Measurements from ENCODE around the gene CCR7.

The CCR7 gene

GRCh38 chr17:40533896-40534295 lies 31.4 kb downstream of the CCR7 start:
- no peak for DNase-seq

- DNase-seq: no peak
Observed at GRCh38 chr17:40532520-40533253, 32.6 kb downstream of the CCR7 start.

GRCh38 chr17:40531051-40531991 lies 34.0 kb downstream of the CCR7 start:
- no peak for DNase-seq

- no peak for DNase-seq
Observed at GRCh38 chr17:40530531-40530994, 34.7 kb downstream of the CCR7 start.

- DNase-seq: no peak
Observed at GRCh38 chr17:40529991-40530390, 35.3 kb downstream of the CCR7 start.

GRCh38 chr17:40528692-40529417 lies 36.4 kb downstream of the CCR7 start:
- no peak for DNase-seq

DNA sequence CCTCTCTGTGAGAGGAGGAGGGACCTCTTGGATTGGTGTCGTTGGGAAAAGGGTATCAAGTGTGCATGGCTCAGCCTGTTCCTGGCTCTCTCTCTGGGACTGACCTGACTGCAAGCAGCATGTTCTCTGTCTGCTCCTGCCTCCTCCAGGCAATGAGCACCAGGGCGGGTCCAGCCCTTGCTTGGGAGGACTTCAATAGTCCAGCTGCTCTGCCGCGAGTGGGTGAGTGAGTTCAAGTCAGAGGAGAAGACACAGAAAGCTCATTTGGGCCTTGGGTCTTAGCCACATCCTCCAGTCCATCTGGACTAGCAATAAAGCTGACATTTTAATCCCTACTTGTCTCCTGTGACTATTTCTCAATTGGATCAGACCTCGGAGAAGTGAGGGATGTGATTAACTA lies 38.6 kb downstream of the CCR7 start:
- DNase-seq: no peak

GRCh38 chr17:40525294-40525693 lies 40.0 kb downstream of the CCR7 start:
- no peak for DNase-seq

DNA sequence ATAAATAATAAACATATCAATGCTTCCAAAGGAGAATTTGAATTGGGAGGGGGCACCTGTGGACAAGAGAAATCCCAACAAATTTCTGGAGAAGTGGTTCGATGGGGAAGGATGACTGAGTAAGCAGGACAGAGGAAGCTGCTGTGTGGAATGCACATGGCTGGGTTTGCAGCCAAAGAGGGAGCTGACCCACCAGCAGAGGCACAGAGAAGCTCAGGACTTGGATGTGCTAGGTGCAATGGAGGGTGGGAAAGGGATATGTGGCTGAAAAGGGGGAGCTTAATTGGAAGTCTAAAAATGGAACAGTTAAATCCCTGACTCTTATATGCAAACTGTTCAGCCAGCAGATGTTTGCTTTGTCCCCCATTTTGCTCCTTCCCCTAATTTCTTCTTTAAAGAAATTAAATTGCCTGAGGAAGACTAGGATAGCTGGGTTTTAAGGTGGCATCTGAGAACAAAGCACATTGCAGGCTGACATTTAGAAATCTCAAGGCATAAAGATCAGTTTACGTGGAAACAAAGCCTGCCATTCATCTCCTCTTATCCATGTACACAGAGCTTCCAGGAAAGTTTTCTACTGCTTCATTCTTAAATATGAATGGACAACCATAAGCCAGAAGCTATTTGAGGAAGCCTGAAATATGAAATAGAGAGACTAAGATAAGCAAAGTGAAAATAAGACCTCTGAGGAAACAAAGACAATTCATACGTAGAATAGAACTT lies 40.9 kb downstream of the CCR7 start:
- DNase-seq: no peak

GRCh38 chr17:40522961-40523310 lies 42.3 kb downstream of the CCR7 start:
- DNase-seq: no peak

DNA sequence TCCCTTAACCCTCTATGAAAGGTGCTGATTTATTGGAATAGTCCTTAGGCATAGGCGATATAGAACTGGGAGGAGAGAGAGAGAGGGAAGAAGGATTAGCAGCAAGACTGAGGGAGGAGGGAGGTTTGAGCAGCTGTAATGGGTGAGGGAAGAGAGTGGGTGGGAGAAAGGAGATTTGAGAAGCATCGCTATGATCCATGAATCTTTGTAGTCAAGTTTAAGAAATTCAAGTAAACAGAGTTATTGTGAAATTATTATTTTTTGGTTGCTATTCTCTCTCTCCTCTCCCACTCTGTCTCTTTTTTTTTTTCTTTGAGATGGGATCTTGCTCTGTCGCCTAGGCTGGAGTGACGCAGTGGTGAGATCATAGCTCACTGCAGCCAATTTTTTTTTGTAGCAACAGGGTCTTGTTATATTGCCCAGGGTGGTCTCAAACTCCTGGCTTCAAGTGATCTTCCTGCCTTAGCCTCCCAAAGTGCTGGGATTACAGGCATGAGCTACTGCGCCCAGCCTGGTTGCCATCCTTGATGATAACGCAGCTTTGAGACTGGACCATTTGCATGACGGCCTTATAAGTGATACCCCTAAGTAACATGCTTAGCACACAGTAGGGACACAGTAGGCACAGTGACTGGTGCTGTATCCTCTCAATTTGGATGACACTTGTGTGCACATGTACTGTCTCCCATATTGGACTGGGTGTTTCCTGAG lies 42.9 kb downstream of the CCR7 start:
- DNase-seq: no peak

- DNase-seq: no peak
Observed at GRCh38 chr17:40520991-40521453, 44.2 kb downstream of the CCR7 start.

DNA sequence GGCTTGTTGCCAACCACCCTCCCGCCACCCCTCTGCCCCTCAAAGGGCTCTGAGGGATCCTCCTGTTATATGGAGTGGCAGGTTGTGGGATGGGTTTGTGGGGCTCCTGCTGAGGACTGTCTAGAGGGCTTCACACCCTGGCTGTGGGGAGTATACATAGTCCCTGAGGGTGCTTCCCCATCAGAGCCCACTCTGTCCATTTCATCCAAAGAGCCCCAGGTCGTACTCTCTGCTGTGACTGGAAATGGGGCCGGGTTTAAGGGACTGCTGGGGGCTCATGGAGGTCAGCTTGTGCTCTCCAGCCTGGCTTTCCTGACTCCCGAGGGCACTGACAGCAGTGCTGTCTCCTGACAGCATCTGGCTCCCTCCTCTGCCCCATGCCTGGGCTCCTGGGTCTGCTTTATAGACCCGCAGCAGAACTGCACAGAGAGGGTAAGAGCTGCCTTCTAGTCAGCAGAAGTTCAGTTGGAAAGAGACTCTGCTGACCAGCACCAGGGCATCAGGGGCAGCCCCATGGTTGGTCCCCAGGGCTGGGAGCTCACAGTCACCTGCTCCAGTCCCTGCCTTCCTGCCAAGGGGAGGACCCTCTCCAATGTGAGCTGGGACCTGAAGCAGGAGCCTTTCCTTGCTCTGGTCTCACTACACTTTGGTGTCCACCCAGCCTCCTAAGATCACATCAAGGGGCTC lies 46.0 kb downstream of the CCR7 start:
- no peak for DNase-seq

DNA sequence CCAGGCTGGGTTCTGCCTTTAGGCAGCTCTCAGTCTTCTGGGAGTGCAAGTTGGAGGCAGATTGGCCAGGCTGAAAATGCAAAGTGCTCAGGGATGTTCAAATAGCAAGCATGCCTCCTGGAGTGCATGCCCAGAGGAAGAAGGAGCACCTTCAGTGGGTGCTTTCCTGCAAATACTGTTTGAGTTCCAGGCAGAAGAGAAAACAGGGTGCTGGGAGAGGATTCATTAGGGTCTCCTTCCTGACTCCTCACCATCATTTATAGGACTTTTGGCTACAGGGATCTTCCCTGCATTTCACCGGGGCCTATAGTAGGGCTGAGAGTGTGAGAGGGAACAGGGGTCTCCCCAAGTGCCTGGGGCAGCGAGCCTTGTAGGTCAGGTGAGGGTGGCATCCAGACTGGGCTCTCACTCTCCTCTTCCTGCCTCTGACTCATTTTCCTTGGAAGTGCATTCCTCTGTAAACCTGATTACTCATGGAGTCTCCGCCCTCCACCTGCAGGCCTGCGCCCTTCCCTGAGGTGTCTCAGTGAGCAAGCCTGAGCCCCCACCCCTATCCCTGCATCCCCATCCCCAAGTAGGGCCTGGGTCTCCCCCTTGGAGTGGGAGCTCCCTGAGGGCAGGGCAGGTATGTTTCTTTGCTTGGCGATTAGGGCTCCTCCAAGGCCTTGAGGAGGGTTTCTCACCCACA lies 46.7 kb downstream of the CCR7 start:
- DNase-seq: no peak

- no peak for DNase-seq
Observed at GRCh38 chr17:40517981-40518380, 47.3 kb downstream of the CCR7 start.

GRCh38 chr17:40517286-40517662 lies 48.0 kb downstream of the CCR7 start:
- no peak for DNase-seq

- no peak for DNase-seq
Observed at GRCh38 chr17:40516581-40517285, 48.5 kb downstream of the CCR7 start.

DNA sequence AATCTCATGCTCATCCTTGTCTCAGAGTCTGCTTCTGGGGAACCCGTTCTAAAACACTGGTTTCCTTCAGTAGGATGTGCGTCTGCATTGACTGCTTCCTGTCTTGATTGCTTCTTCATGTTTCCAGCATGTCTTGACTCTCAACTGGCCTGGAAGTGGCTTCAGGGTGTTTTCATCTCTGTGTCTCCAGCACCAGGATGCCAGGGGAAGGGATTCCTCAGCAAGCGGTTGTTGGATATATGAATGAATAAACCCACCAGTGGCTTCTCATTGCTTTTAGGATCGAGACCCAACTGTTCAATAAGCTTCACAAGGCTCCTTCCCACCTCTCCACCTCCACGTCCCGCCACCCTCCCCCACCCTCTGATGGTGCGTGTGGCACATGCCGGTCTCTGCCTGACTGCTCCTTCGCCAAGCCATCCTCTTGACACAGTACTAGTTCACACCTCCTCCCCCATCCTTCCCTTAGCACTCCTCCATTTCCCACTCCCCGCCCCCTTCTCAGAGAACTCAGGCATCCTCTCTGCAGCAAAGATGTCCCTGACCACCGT lies 49.7 kb downstream of the CCR7 start:
- DNase-seq: no peak

- no peak for DNase-seq
Observed at GRCh38 chr17:40515011-40515410, 50.3 kb downstream of the CCR7 start.
